MCF 10A (cell line): ENCODE measurements around the gene PLET1. TPM values are rescaled to one million over a fixed set of nuclear protein-coding genes. Genes with fewer than 3 reads are reported as not detected.

Experiments
- BruUV-seq: library from RNA; stranded (reverse); fragments of 400-500 nt; replicated peaks from 2 replicates; lab custom pipeline; 2021; lab: Mats Ljungman, UMichigan
- CTCF ChIA-PET: fragments of 300-600 bp; sonication (Branson Sonifier 250); formaldehyde crosslinking; extraction: SDS; loops from one replicate; lab custom pipeline; 2021; ENCODE audit warnings: antibody characterized with exemption, inconsistent platforms; lab: Yijun Ruan, JAX
- POLR2A ChIA-PET: fragments of 300-600, 350-650 bp; sonication (Branson Sonifier 250); formaldehyde crosslinking; extraction: SDS; loops from one replicate; lab custom pipeline; 2020; ENCODE audit warnings: antibody characterized with exemption, inconsistent platforms; lab: Yijun Ruan, JAX
- DNase-seq: peaks from one replicate; pipeline ENCODE4 v3.0.0-alpha.2; 2018; ENCODE audit not compliant: unreplicated experiment
- H3K27ac Mint-ChIP-seq: one replicate; pipeline ENCODE4 v1.8.0; 2022; ENCODE audit warnings: mild to moderate bottlenecking, low read depth, mixed read lengths; ENCODE audit not compliant: unreplicated experiment
- H3K27me3 Mint-ChIP-seq: one replicate; pipeline ENCODE4 v1.8.0; 2022; ENCODE audit warnings: mixed read lengths; ENCODE audit not compliant: insufficient read depth, unreplicated experiment
- H3K36me3 Mint-ChIP-seq: one replicate; pipeline ENCODE4 v1.8.0; 2022; ENCODE audit warnings: mild to moderate bottlenecking, moderate library complexity, mixed read lengths; ENCODE audit not compliant: insufficient read depth, unreplicated experiment
- H3K4me1 Mint-ChIP-seq: one replicate; pipeline ENCODE4 v1.8.0; 2022; ENCODE audit warnings: mixed read lengths; ENCODE audit not compliant: insufficient read depth, unreplicated experiment
- H3K4me3 Mint-ChIP-seq: one replicate; pipeline ENCODE4 v1.8.0; 2022; ENCODE audit warnings: mild to moderate bottlenecking, moderate library complexity, mixed read lengths; ENCODE audit not compliant: unreplicated experiment
- H3K9me3 Mint-ChIP-seq: one replicate; pipeline ENCODE4 v1.8.0; 2022; ENCODE audit warnings: mixed read lengths; ENCODE audit not compliant: unreplicated experiment
- intact Hi-C: fragments of 100-400 bp; cut with micrococcal nuclease; formaldehyde crosslinking; loops from 2 replicates; pipeline ENCODE4 v1.14.1; 2022
- total RNA-seq: library from RNA; stranded (reverse); gene quantifications from 2 replicates; pipeline ENCODE4 v1.2.3, GENCODE V29; 2022
- TF ChIP-seq, protein P1 (sequence below): fragments of 200-600 bp; IDR thresholded peaks from one replicate; pipeline ENCODE4 v1.8.0; 2022; ENCODE audit warnings: antibody characterized with exemption, mild to moderate bottlenecking; ENCODE audit not compliant: unreplicated experiment

Gene PLET1
- total RNA-seq, 1 experiment from 2014 or later: not detected

DNA sequence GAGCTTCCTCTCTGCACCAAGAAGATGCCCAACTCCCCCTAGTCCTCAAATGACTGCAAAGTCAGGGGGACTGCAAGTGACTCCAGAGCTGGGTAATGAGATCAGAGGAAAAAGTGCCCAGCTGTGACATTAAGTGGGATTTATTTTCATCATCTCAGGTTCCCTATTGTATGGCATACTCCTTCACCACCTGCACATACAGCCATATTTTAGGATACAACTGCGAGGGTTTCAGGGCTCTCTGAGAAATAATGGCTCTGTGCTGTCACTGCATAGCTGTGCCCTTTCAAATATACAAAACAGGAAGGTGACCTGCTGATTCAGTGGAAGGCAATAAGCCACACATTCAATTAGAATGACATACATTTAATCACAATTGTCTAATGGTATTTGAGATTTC, 45.6 kb upstream of the PLET1 start:
- Mint-ChIP-seq H3K4me1 (peaks cover 28% of the 10 kb centered on the region), H3K27me3 (no peaks in the 10 kb centered on the region), H3K27ac (no peak overlapping the region), H3K9me3 (peaks cover 11% of the 10 kb centered on the region), H3K36me3 (peaks cover 3% of the 10 kb centered on the region), H3K4me3 (no peak overlapping the region)
- intact Hi-C loops: no loop called here
- BruUV-seq: no TSS peak
- ChIA-PET CTCF (interaction anchor here (1.4 kb wide), 1 partner anchor 16 kb away, joined by 3 read pairs; no protein-coding TSS in a partner anchor), POLR2A (interaction anchor here (0.9 kb wide), 1 partner anchor 12 kb away, joined by 3 read pairs; no protein-coding TSS in a partner anchor)
- DNase-seq: no peak
- TF ChIP-seq, protein P1, sequence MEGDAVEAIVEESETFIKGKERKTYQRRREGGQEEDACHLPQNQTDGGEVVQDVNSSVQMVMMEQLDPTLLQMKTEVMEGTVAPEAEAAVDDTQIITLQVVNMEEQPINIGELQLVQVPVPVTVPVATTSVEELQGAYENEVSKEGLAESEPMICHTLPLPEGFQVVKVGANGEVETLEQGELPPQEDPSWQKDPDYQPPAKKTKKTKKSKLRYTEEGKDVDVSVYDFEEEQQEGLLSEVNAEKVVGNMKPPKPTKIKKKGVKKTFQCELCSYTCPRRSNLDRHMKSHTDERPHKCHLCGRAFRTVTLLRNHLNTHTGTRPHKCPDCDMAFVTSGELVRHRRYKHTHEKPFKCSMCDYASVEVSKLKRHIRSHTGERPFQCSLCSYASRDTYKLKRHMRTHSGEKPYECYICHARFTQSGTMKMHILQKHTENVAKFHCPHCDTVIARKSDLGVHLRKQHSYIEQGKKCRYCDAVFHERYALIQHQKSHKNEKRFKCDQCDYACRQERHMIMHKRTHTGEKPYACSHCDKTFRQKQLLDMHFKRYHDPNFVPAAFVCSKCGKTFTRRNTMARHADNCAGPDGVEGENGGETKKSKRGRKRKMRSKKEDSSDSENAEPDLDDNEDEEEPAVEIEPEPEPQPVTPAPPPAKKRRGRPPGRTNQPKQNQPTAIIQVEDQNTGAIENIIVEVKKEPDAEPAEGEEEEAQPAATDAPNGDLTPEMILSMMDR: no peak

GRCh38 chr11:112304914-112305313, 44.3 kb upstream of the PLET1 start:
- H3K9me3 Mint-ChIP-seq: peaks cover 11% of the 10 kb centered on the region
- no peak overlapping the region for H3K27ac Mint-ChIP-seq
- peaks cover 6% of the 10 kb centered on the region for H3K36me3 Mint-ChIP-seq
- no TSS peak for BruUV-seq
- TF ChIP-seq, protein P1: no peak
- intact Hi-C loops: no loop called here
- ChIA-PET CTCF (interaction anchor here (1.1 to 1.4 kb wide), 2 partner anchors 17 to 284 kb away, joined by 3 read pairs; no protein-coding TSS in a partner anchor), POLR2A (interaction anchor here (0.6 to 0.7 kb wide), 2 partner anchors 17 to 212 kb away, joined by 3 to 4 read pairs; no protein-coding TSS in a partner anchor)
- H3K4me1 Mint-ChIP-seq: peaks cover 15% of the 10 kb centered on the region
- peaks cover 2% of the 10 kb centered on the region for H3K27me3 Mint-ChIP-seq
- DNase-seq: no peak
- H3K4me3 Mint-ChIP-seq: no peak overlapping the region

DNA sequence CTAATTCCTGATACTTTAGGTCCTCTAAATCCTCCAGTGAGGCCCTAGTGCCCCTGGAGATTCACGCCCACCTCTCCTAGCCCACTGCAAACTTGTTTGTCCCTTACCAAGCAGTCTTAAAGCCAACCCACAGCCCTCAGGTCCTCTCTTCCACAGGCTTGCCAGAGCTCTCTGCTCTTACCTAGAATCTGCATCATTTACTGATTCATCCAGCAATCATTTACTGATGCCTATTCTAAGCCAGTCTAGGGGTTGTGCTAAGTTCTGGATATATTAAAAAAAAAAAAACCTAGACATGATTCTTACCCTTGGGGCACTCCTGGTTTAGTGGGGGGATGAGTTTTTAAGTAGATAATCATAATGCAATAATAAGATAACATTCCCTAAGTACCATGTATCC, 43.0 kb upstream of the PLET1 start:
- TF ChIP-seq, protein P1: no peak
- Mint-ChIP-seq H3K9me3 (peaks cover 9% of the 10 kb centered on the region), H3K36me3 (peaks cover 6% of the 10 kb centered on the region), H3K4me3 (no peak overlapping the region), H3K27ac (peak overlapping the region; percentile 71), H3K4me1 (peaks cover 14% of the 10 kb centered on the region), H3K27me3 (peaks cover 8% of the 10 kb centered on the region)
- CTCF ChIA-PET: interaction anchor here (0.6 to 0.9 kb wide), 2 partner anchors 10 to 15 kb away, joined by 3 read pairs; no protein-coding TSS in a partner anchor
- POLR2A ChIA-PET: interaction anchor here (0.7 kb wide), 1 partner anchor 18 kb away, joined by 3 read pairs; no protein-coding TSS in a partner anchor
- no TSS peak for BruUV-seq
- no peak for DNase-seq
- intact Hi-C loops: no loop called here

GRCh38 chr11:112302226-112302868, 41.7 kb upstream of the PLET1 start:
- intact Hi-C loops: no loop called here
- Mint-ChIP-seq H3K9me3 (no peaks in the 10 kb centered on the region), H3K4me3 (no peak overlapping the region), H3K27ac (no peak overlapping the region), H3K27me3 (peaks cover 8% of the 10 kb centered on the region), H3K36me3 (peaks cover 6% of the 10 kb centered on the region), H3K4me1 (peaks cover 14% of the 10 kb centered on the region)
- TF ChIP-seq, protein P1: no peak
- CTCF ChIA-PET: interaction anchor here (0.7 kb wide), 1 partner anchor 954 kb away, joined by 3 read pairs; no protein-coding TSS in a partner anchor
- DNase-seq: no peak
- no TSS peak for BruUV-seq
- POLR2A ChIA-PET: no interaction called here
